CD14-positive monocyte (primary cell): Measurements from ENCODE around the gene CROT. TPM values are rescaled to one million over a fixed set of nuclear protein-coding genes. Genes with fewer than 3 reads are reported as not detected.

ENCODE experiments used
- DNase-seq, 3 donors: peaks; one replicate each; pipeline ENCODE4 v3.0.0-alpha.2; 2011 to 2022
- H2AFZ ChIP-seq: 2 replicates; pipeline ENCODE4 v1.6.0; 2012; ENCODE audit warnings: mild to moderate bottlenecking, low read depth, low read length, inconsistent platforms; ENCODE audit not compliant: insufficient read depth, poor library complexity, severe bottlenecking
- H3K27ac ChIP-seq, 2 donors: 1 replicate in 1 of 2; 2 replicates in 1 of 2; pipeline ENCODE4 v1.5.1; 2012 to 2013; ENCODE audit warnings: low read length in 2 of 2, control low read depth in 1 of 2, inconsistent platforms in 1 of 2, low read depth in 1 of 2, mild to moderate bottlenecking in 1 of 2
- H3K27me3 ChIP-seq, 2 donors: one replicate each; pipeline versions ENCODE4 v1.6.0 to v1.6.1; 2011 to 2013; ENCODE audit warnings: low read length in 2 of 2; ENCODE audit not compliant: control insufficient read depth in 2 of 2, insufficient read depth in 2 of 2
- H3K36me3 ChIP-seq, 2 donors: replicated peaks in 1 of 2; 1 replicate in 1 of 2; 2 replicates in 1 of 2; pipeline versions ENCODE4 v1.5.1 to v1.6.1; 2012 to 2013; ENCODE audit warnings: low read length in 2 of 2, control low read depth in 1 of 2, inconsistent platforms in 1 of 2, mild to moderate bottlenecking in 1 of 2; ENCODE audit not compliant: insufficient read depth in 2 of 2, control insufficient read depth in 1 of 2
- H3K4me1 ChIP-seq, 2 donors: 1 replicate in 1 of 2; 2 replicates in 1 of 2; pipeline versions ENCODE4 v1.5.1 to v1.6.1; 2012 to 2013; ENCODE audit warnings: low read length in 2 of 2, control low read depth in 1 of 2, inconsistent platforms in 1 of 2, mild to moderate bottlenecking in 1 of 2, moderate library complexity in 1 of 2; ENCODE audit not compliant: insufficient read depth in 2 of 2, control insufficient read depth in 1 of 2
- H3K4me2 ChIP-seq: replicated peaks from 2 replicates; pipeline ENCODE3; 2012; ENCODE audit warnings: low read length, moderate library complexity, mild to moderate bottlenecking; ENCODE audit not compliant: poor library complexity, severe bottlenecking; ENCODE audit errors: extremely low read depth
- H3K4me3 ChIP-seq, 3 experiments: fragments of 200-600 bp in 1 of 3; sonication (generic) in 1 of 3; replicated peaks in 1 of 3; 1 replicate in 2 of 3; 2 replicates in 1 of 3; pipeline ENCODE4 v1.5.1; 2011 to 2013; ENCODE audit warnings: low read length in 3 of 3, mild to moderate bottlenecking in 3 of 3, control low read depth in 2 of 3, low read depth in 2 of 3, inconsistent platforms in 1 of 3, moderate library complexity in 1 of 3
- H3K79me2 ChIP-seq: 2 replicates; pipeline ENCODE4 v1.6.0; 2012; ENCODE audit warnings: mild to moderate bottlenecking, control low read depth, inconsistent platforms, low read length, moderate library complexity; ENCODE audit not compliant: insufficient read depth
- H3K9ac ChIP-seq: 2 replicates; pipeline ENCODE4 v1.6.0; 2017; ENCODE audit warnings: low read length, mild to moderate bottlenecking; ENCODE audit not compliant: insufficient read depth, poor library complexity, severe bottlenecking
- H3K9me3 ChIP-seq, 2 donors: replicated peaks in 1 of 2; 1 replicate in 1 of 2; 2 replicates in 1 of 2; pipeline versions ENCODE4 v1.5.1 to v1.6.1; 2012 to 2013; ENCODE audit warnings: low read length in 2 of 2, control low read depth in 1 of 2; ENCODE audit not compliant: control insufficient read depth in 1 of 2, insufficient read depth in 1 of 2
- H4K20me1 ChIP-seq: 2 replicates; pipeline ENCODE4 v1.6.0; 2012; ENCODE audit warnings: mild to moderate bottlenecking, low read length, control low read depth, moderate library complexity; ENCODE audit not compliant: insufficient read depth
- H3K27ac Mint-ChIP-seq, 7 donors: one replicate each; pipeline ENCODE4 v1.8.0; 2020; ENCODE audit warnings: mild to moderate bottlenecking in 7 of 7, mixed read lengths in 7 of 7, moderate library complexity in 6 of 7, inconsistent platforms in 2 of 7
- H3K27me3 Mint-ChIP-seq, 3 donors: one replicate each; pipeline ENCODE4 v1.8.0; 2021 to 2022; ENCODE audit warnings: low read depth in 3 of 3, mild to moderate bottlenecking in 3 of 3, mixed read lengths in 3 of 3, moderate library complexity in 3 of 3, inconsistent platforms in 1 of 3
- H3K36me3 Mint-ChIP-seq, 2 donors: one replicate each; pipeline ENCODE4 v1.8.0; 2020; ENCODE audit warnings: mixed read lengths in 2 of 2, inconsistent platforms in 1 of 2, mild to moderate bottlenecking in 1 of 2
- H3K4me1 Mint-ChIP-seq: one replicate; pipeline ENCODE4 v1.8.0; 2020; ENCODE audit warnings: mild to moderate bottlenecking, mixed read lengths
- H3K4me3 Mint-ChIP-seq, 2 donors: one replicate each; pipeline ENCODE4 v1.8.0; 2020; ENCODE audit warnings: mild to moderate bottlenecking in 2 of 2, mixed read lengths in 2 of 2, moderate library complexity in 1 of 2
- H3K9me3 Mint-ChIP-seq, 7 donors: one replicate each; pipeline ENCODE4 v1.8.0; 2020 to 2022; ENCODE audit warnings: mixed read lengths in 7 of 7, mild to moderate bottlenecking in 6 of 7, moderate library complexity in 6 of 7, inconsistent platforms in 2 of 7
- CTCF ChIP-seq: fragments of 200-600 bp; IDR thresholded peaks from one replicate; pipeline ENCODE4 v1.8.0; 2022; ENCODE audit warnings: antibody characterized with exemption, mild to moderate bottlenecking
- WGBS: methylation state at CpG from one replicate; pipeline ENCODE4 v1.1.5; 2013; ENCODE audit warnings: missing lambda C conversion rate; ENCODE audit not compliant: insufficient coverage; 5-methylcytosine and 5-hydroxymethylcytosine counted together
- intact Hi-C, 2 donors: fragments of 100-400 bp; cut with micrococcal nuclease; formaldehyde crosslinking; loops; one replicate each; pipeline versions ENCODE4 v1.15.0 to v1.15.1; 2023
- polyA plus RNA-seq, 3 donors: library from polyadenylated mRNA; depleted of rRNA in 1 of 3; unstranded in 2 of 3; stranded (reverse) in 1 of 3; fragments of 300-500 nt in 2 of 3; fragments of >200 nt in 1 of 3; fragmentation: Illumina TruSeq in 2 of 3; gene quantifications; 1 replicate in 2 of 3; 2 replicates in 1 of 3; pipeline ENCODE4 v1.2.3, GENCODE V29; 2012 to 2021

The CROT gene
- polyA plus RNA-seq, 3 donors: 1.1 to 2.2 (median 1.4) TPM

- Histone ChIP-seq H3K79me2 (no peaks in the 10 kb centered on the region), H4K20me1 (no peaks in the 10 kb centered on the region), H3K36me3 (peaks cover 0 to 10% of the 10 kb centered on the region in 2 donors), H3K4me1 (no peaks in the 10 kb centered on the region), H3K27me3 (no peaks in the 10 kb centered on the region), H2AFZ (no peak overlapping the region), H3K4me3 (no peak overlapping the region), H3K9me3 (peaks cover 31% of the 10 kb centered on the region in 2 donors), H3K27ac (no peak overlapping the region), H3K4me2 (no peak overlapping the region), H3K9ac (no peak overlapping the region)
- intact Hi-C loops: no loop called here
- H3K27ac Mint-ChIP-seq: no peak overlapping the region
- no CpG with 5 or more reads among the region's 2 CpGs for WGBS
- DNase-seq: no peak
- no peak overlapping the region for H3K4me3 Mint-ChIP-seq
- H3K27me3 Mint-ChIP-seq: no peaks in the 10 kb centered on the region
- peaks cover 11 to 17% of the 10 kb centered on the region in 2 donors for H3K36me3 Mint-ChIP-seq
- H3K9me3 Mint-ChIP-seq: peaks cover 27 to 45% (median 40%) of the 10 kb centered on the region in 7 donors
- TF ChIP-seq CTCF: no peak
- no peaks in the 10 kb centered on the region for H3K4me1 Mint-ChIP-seq
Observed at GRCh38 chr7:87332321-87332720, 13.1 kb upstream of the CROT start.

GRCh38 chr7:87336136-87336535 lies 9.3 kb upstream of the CROT start:
- no peak for DNase-seq
- no peaks in the 10 kb centered on the region for H4K20me1 ChIP-seq
- no peak overlapping the region for H3K4me2 ChIP-seq
- peaks cover 0 to under 1% of the 10 kb centered on the region in 2 donors for H3K9me3 ChIP-seq
- no peak overlapping the region for H3K4me3 ChIP-seq
- no peak for TF ChIP-seq CTCF
- no peaks in the 10 kb centered on the region for H3K27me3 ChIP-seq
- H2AFZ ChIP-seq: no peak overlapping the region
- H3K4me3 Mint-ChIP-seq: no peak overlapping the region
- peaks cover 4% of the 10 kb centered on the region for H3K4me1 Mint-ChIP-seq
- no peak overlapping the region for H3K27ac ChIP-seq
- H3K79me2 ChIP-seq: no peaks in the 10 kb centered on the region
- peaks cover 0 to 13% (median 4%) of the 10 kb centered on the region in 7 donors for H3K9me3 Mint-ChIP-seq
- H3K27ac Mint-ChIP-seq: no peak overlapping the region
- intact Hi-C loops: no loop called here
- no peak overlapping the region for H3K9ac ChIP-seq
- H3K27me3 Mint-ChIP-seq: no peaks in the 10 kb centered on the region
- no CpG with 5 or more reads among the region's 4 CpGs for WGBS
- no peaks in the 10 kb centered on the region for H3K4me1 ChIP-seq
- peaks cover 0 to 16% of the 10 kb centered on the region in 2 donors for H3K36me3 ChIP-seq
- peaks cover 14 to 21% of the 10 kb centered on the region in 2 donors for H3K36me3 Mint-ChIP-seq
